Skeletal muscle tissue (tissue), 4 donors: ENCODE results near the gene WRAP73. TPM values are rescaled to one million over a fixed set of nuclear protein-coding genes. Genes with fewer than 3 reads are reported as not detected.

ENCODE experiments used
- H3K27ac ChIP-seq: one replicate; pipeline ENCODE4 v1.7.0; 2013; ENCODE audit warnings: mild to moderate bottlenecking, low read depth, low read length, inconsistent platforms
- H3K27me3 ChIP-seq, 3 donors: one replicate each; pipeline ENCODE4 v1.7.0; 2013; ENCODE audit warnings: low read length in 3 of 3; ENCODE audit not compliant: control insufficient read depth in 3 of 3, insufficient read depth in 3 of 3
- H3K36me3 ChIP-seq, 3 donors: one replicate each; pipeline ENCODE4 v1.7.0; 2013; ENCODE audit warnings: low read length in 3 of 3; ENCODE audit not compliant: control insufficient read depth in 3 of 3, insufficient read depth in 3 of 3
- H3K4me1 ChIP-seq, 3 donors: one replicate each; pipeline ENCODE4 v1.7.0; 2013; ENCODE audit warnings: low read length in 3 of 3, mild to moderate bottlenecking in 3 of 3; ENCODE audit not compliant: control insufficient read depth in 3 of 3, insufficient read depth in 3 of 3
- H3K4me3 ChIP-seq, 3 donors: one replicate each; pipeline ENCODE4 v1.7.0; 2013; ENCODE audit warnings: low read length in 3 of 3
- H3K9ac ChIP-seq, 3 donors: one replicate each; pipeline ENCODE4 v1.7.0; 2013; ENCODE audit warnings: low read length in 3 of 3, mild to moderate bottlenecking in 3 of 3, moderate library complexity in 2 of 3, low read depth in 1 of 3
- H3K9me3 ChIP-seq, 3 donors: one replicate each; pipeline ENCODE4 v1.7.0; 2013; ENCODE audit warnings: low read length in 3 of 3; ENCODE audit not compliant: control insufficient read depth in 3 of 3
- total RNA-seq: library from RNA; depleted of rRNA; stranded (reverse); fragments of >200 nt; gene quantifications from one replicate; pipeline ENCODE4 v1.2.3, GENCODE V29; 2014
- donor health status: Osteomylitis.

WRAP73 gene
- total RNA-seq, 1 donor from 2014 or later, result 13.0 TPM

DNA sequence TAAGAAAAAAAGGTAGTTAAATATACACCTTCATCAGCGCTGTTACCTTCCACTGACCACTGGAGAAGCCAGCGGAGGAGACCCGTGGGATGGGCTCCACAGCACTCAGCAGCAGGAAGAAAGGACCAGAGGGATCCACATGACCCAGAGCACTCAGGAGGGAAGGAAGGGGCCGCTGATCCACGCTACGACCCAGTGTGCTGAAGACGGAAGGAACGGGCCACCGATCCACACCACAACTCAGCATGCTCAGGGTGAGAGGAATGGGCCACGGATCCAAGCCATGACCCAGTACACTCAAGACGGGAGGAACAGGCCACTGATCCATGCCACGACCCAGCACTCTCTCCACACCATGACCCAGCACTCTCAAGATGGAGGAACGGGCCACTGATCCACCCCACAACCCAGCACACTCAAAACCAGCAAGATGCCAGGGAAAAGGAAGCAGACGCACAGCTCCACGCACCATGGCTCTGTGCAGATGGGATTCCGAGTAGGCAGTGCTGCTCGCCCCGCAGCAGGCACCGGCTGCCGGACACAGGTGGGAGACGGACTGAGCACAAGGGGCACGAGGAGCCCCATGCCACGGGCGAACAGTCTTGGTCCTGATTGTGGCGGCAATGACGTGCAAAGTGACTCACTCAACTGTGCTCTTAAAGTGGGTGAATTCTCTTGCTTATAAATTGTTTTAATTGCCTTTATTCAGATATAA lies 8.7 kb downstream of the WRAP73 start:
- no peaks in the 10 kb centered on the region for H3K27me3 ChIP-seq
- no peaks in the 10 kb centered on the region for H3K9me3 ChIP-seq
- H3K4me1 ChIP-seq, result no peaks in the 10 kb centered on the region
- peaks cover 43 to 45% (median 45%) of the 10 kb centered on the region in 3 donors for H3K36me3 ChIP-seq
- no peak overlapping the region for H3K9ac ChIP-seq
- no peak overlapping the region for H3K4me3 ChIP-seq
- no peak overlapping the region for H3K27ac ChIP-seq

DNA sequence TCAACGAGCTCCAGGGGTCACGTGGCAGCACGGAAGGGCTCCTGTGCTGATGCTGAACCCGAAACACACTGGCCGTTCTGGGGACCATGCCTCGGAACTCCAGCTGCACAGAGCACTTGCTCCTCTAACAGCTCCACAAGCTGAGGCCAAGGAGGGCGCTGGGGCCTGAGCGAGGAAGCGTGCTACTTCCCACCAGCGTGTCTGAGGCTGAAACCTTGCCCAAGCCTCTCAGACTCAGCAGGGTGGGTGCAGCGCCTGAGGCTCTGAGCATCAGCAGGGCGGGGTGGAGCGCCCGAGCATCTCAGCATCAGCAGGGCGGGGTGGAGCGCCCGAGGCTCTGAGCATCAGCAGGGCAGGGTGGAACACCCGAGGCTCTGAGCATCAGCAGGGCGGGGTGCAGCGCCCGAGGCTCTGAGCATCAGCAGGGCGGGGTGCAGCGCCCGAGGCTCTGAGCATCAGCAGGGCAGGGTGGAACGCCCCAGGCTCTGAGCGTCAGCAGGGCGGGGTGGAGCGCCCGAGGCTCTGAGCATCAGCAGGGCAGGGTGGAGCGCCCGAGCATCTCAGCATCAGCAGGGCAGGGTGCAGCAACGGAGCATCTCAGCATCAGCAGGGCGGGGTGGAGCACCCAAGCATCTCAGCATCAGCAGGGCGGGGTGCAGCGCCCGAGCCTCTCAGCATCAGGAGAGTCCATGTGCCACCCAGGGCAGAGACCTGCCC lies 9.6 kb downstream of the WRAP73 start:
- Histone ChIP-seq H3K9me3 (no peaks in the 10 kb centered on the region), H3K27ac (no peak overlapping the region), H3K4me3 (no peak overlapping the region), H3K36me3 (peaks cover 41 to 50% (median 48%) of the 10 kb centered on the region in 3 donors), H3K4me1 (no peaks in the 10 kb centered on the region), H3K9ac (no peak overlapping the region), H3K27me3 (no peaks in the 10 kb centered on the region)

DNA sequence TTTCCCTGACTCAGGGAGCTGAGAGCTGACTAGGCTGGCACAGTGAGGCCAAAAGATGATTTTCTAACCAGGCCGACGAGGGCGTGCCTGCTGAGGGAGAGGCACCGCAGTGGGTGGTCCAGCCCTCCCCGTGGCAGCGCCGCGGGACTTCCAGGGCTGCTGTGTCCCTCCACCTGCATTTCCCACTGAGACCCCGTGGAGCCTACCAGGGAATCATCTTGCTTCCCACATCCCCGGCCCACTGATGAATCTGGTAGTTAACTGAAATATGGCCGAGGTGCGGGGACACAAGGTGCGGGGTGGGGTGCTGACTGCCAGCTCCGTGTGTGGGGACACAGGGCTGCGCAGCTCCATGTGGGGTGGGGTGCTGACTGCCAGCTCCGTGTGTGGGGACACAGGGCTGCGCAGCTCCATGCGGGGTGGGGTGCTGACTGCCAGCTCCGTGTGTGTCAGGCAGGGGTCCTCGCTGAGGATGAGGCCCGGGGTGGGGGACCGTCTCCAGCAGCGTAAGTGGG lies 10.4 kb downstream of the WRAP73 start:
- Histone ChIP-seq H3K36me3 (peaks cover 48 to 54% (median 52%) of the 10 kb centered on the region in 3 donors), H3K4me3 (no peak overlapping the region), H3K27ac (no peak overlapping the region), H3K9me3 (no peaks in the 10 kb centered on the region), H3K4me1 (no peaks in the 10 kb centered on the region), H3K27me3 (no peaks in the 10 kb centered on the region), H3K9ac (no peak overlapping the region)

DNA sequence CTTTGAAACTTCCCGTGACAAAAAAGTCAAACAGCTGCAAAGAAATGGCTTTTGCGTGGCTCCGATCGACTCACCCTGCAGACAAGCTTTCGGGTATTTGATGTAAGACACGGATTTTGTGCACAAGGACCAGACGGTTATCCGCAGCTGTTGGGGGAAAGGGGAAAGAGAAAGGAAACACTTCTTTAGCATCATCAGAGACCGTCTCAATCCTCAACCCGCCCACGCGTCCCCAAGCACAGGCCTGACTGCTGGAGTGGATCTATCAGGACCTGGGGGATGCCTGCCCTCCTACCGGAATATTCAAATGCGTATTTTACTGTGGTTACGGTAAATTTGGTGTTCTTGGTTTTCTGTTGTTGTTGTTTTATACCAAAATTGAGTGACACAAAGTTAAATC lies 11.2 kb downstream of the WRAP73 start:
- no peak overlapping the region for H3K27ac ChIP-seq

DNA sequence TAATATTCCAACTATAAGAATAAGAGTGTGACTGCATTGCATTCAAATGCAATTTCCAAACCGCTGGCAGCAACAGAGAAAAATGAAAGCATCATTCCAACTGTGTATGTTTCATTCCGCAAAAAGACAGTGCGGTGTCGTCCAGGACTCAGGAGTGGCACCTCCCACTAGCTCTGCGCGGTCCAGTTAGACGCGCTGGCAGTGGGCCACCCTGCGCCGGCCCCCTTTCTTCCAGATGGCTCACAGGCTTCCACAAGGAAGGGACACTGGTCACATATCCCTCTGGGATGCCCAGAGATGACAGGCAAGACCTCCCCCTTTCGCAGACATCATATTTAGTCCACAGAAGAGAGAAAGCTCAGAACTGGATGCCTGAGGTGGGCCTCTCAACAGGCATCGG lies 11.9 kb downstream of the WRAP73 start:
- H3K36me3 ChIP-seq, result peaks cover 53 to 61% (median 53%) of the 10 kb centered on the region in 3 donors
- H3K27ac ChIP-seq, result no peak overlapping the region
- no peak overlapping the region for H3K4me3 ChIP-seq
- H3K9ac ChIP-seq, result no peak overlapping the region
- H3K9me3 ChIP-seq, result no peaks in the 10 kb centered on the region
- no peaks in the 10 kb centered on the region for H3K4me1 ChIP-seq
- no peaks in the 10 kb centered on the region for H3K27me3 ChIP-seq

More for the DNA sequence above, 11.2 kb downstream of the WRAP73 start:
- Histone ChIP-seq H3K9ac (no peak overlapping the region), H3K4me3 (no peak overlapping the region), H3K4me1 (no peaks in the 10 kb centered on the region), H3K27me3 (no peaks in the 10 kb centered on the region), H3K36me3 (peaks cover 52 to 59% (median 56%) of the 10 kb centered on the region in 3 donors), H3K9me3 (no peaks in the 10 kb centered on the region)

DNA sequence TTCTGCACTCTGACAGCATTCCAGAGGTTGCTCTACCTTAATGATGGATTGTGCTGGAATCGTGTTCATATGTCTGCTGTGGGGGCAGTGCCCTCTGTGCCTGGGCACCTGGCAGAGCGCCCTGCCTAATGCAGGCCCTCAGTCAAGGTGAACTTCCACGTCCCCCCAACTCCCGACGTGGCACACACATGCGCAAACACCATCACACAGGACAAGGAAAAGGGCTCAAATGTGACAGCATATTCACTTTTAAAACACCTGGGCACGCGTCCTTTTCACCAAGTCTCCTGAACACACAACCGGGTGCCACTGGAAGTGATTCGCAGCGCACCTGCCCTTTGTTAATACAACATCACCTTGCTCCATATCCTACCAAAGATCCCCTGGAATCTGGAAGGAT lies 13.4 kb downstream of the WRAP73 start:
- H3K27me3 ChIP-seq, result no peaks in the 10 kb centered on the region
- no peak overlapping the region for H3K27ac ChIP-seq
- no peak overlapping the region for H3K9ac ChIP-seq
- H3K4me1 ChIP-seq, result no peaks in the 10 kb centered on the region
- H3K4me3 ChIP-seq, result no peak overlapping the region
- no peaks in the 10 kb centered on the region for H3K9me3 ChIP-seq
- H3K36me3 ChIP-seq, result peaks cover 58 to 68% (median 59%) of the 10 kb centered on the region in 3 donors

DNA sequence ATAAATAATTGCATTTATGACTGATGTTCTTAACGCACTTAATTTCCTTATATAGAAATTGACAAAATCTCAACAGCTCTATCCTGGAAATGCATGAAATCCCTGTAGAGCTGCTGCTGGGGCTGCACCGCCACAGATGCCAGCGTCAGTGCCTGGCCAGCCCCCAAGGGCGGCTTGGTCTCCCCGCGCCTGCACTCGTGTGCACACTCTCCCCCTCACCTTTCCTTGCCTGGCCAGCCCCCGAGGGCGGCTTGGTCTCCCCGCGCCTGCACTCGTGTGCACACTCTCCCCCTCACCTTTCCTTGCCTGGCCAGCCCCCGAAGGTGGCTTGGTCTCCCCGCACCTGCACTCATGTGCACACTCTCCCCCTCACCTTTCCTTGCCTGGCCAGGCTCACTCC lies 13.8 kb downstream of the WRAP73 start:
- Histone ChIP-seq H3K36me3 (peaks cover 59 to 72% (median 59%) of the 10 kb centered on the region in 3 donors), H3K27ac (no peak overlapping the region), H3K4me3 (no peak overlapping the region), H3K9ac (no peak overlapping the region), H3K27me3 (no peaks in the 10 kb centered on the region), H3K4me1 (no peaks in the 10 kb centered on the region), H3K9me3 (no peaks in the 10 kb centered on the region)

DNA sequence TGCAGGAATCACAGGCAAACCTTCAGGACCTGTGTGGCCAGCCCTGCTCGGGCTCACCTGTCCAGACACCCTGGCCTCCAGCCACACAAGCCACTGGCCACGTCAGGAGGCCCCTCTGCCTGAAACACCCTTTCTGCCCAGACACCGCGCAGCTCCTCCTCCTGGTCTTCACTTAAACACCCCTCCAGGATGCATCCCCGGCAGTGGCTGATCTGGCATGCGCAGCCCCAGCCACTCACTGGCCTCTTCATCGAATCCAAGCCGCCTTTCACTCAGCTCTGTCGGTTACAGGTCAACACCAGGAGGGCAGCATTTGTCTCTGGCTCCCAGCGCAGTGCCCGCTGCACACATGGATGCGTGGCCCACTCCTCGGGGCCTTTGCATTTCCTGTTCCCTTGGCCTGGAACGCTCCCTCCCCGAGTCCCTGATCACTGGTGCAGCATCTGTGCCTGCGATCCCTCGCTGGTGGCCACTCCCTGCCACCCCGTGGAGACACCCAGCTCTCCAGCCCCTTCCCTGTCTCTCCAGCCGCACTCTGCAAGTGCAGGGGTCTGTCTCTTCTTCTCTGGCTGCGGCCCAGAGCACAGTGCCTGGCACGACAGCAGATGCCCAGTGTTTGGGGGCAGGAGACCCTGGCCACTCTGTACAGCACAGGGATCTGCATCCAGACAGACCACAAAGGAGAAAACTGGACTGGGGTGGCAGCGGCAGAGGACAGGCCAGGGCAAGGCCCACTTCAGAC lies 15.7 kb downstream of the WRAP73 start:
- H3K27ac ChIP-seq, result no peak overlapping the region
- no peaks in the 10 kb centered on the region for H3K27me3 ChIP-seq
- no peaks in the 10 kb centered on the region for H3K4me1 ChIP-seq
- H3K36me3 ChIP-seq, result peaks cover 74 to 81% (median 75%) of the 10 kb centered on the region in 3 donors
- no peaks in the 10 kb centered on the region for H3K9me3 ChIP-seq
- H3K9ac ChIP-seq, result no peak overlapping the region
- H3K4me3 ChIP-seq, result no peak overlapping the region

DNA sequence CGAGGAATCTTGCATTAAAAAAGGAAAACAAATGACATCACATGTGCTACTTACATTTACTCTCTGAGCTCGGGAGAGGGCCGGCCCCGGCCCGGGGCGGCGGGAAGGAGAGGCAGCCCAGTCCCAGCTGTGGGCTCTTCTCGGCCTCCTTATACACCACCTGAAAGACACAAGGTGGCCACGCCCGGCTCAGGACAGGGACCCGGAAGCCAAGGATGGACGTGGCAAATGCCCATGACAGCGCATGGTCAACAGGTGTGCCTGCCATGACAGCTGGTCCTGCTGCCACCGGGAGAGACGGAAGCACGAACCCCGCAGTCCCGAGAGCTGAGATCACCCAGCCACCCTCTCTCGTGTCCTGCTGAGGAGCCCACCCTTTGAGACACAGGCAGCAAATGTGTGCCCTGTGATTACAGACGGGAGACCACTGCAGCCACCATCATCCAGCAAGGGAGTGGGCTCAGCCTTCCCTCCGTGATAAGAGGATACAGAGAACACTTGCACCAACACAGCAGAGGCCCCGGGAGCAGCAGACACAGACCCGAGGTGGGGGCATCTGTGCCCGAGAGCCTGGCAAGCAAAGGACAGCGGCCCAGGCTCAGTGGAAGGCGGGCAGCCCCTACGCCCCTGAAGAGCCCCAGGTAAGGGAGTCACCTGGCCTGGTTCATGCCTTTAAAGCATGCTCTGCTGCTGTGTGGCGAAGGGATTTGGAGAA lies 16.4 kb downstream of the WRAP73 start:
- Histone ChIP-seq H3K4me1 (no peaks in the 10 kb centered on the region), H3K27me3 (no peaks in the 10 kb centered on the region), H3K27ac (no peak overlapping the region), H3K4me3 (no peak overlapping the region), H3K9me3 (no peaks in the 10 kb centered on the region), H3K36me3 (peaks cover 74 to 84% (median 77%) of the 10 kb centered on the region in 3 donors), H3K9ac (no peak overlapping the region)
